Motor neuron (in vitro differentiated cells): ENCODE results near the gene TRIM25. TPM values are rescaled to one million over a fixed set of nuclear protein-coding genes. Genes with fewer than 3 reads are reported as not detected.

Experiments used
- ATAC-seq, 8 experiments: fragments of 200-7000 bp; cut with Tn5 transposase; replicated peaks in 6 of 8; 2 replicates each; pipeline ENCODE4 v1.8.0; 2021; ENCODE audit warnings: mild to moderate bottlenecking in 8 of 8, moderate library complexity in 8 of 8
- H3K27ac ChIP-seq, 2 donors: fragments of 250-450 bp; sonication (Bioruptor Pico); 2 replicates each; pipeline ENCODE4 v1.9.0; 2021; ENCODE audit warnings: antibody characterized with exemption in 2 of 2, mild to moderate bottlenecking in 2 of 2, moderate library complexity in 1 of 2
- H3K4me1 ChIP-seq, 2 donors: fragments of 250-450 bp; sonication (Bioruptor Pico); replicated peaks in 1 of 2; 2 replicates each; pipeline ENCODE4 v1.6.1; 2021; ENCODE audit warnings: antibody characterized with exemption in 2 of 2, mild to moderate bottlenecking in 2 of 2, moderate library complexity in 1 of 2
- H3K4me3 ChIP-seq, 5 donors: fragments of 250-450 bp; sonication (Bioruptor Pico); 2 replicates each; pipeline ENCODE4 v1.9.0; 2021; ENCODE audit warnings: antibody characterized with exemption in 5 of 5, mild to moderate bottlenecking in 5 of 5, moderate library complexity in 4 of 5
- WGBS, 10 experiments: fragments of 450-650 bp; shearing (Covaris generic); methylation state at CpG; one replicate each; pipeline ENCODE4 v1.0.0; 2022; 5-methylcytosine and 5-hydroxymethylcytosine counted together
- in situ Hi-C, 9 experiments: fragments of 400-800 bp; cut with MboI; loops; one replicate each; pipeline ENCODE4 v1.15.0; 2021; ENCODE audit warnings: low sequenced_read_pairs in 9 of 9, low pct_unique_long_range_greater_than_20kb in 2 of 9; ENCODE audit not compliant: unreplicated experiment in 9 of 9
- total RNA-seq, 8 experiments: library from RNA; unstranded; fragments of 300-600 nt; gene quantifications; 2 replicates each; pipeline versions ENCODE4 v1.2.3 to v1.2.4, GENCODE V29; 2022

The TRIM25 gene
- total RNA-seq, 8 experiments from 2014 or later, result 2.5 to 77.7 (median 15.7) TPM

GRCh38 chr17:56937687-56938086 is 23.8 kb upstream of the TRIM25 start:
- no peaks in the 10 kb centered on the region for H3K4me1 ChIP-seq
- no peak overlapping the region for H3K4me3 ChIP-seq
- peak in 2 of 8 experiments; percentile 46 to 50 for ATAC-seq
- WGBS, 10 experiments, result 40 to 100% (median 88%) methylated on average over 1 to 2 of the region's 2 CpGs; no CpG with 5 or more reads in 2 of the 10 experiments
- in situ Hi-C loops, result loop anchor here in 3 of 9 experiments (25.0 kb wide), 2 partner anchors 125 to 350 kb away; partner anchors contain the start of gene NOG (in 1 of the 3)
- H3K27ac ChIP-seq, result no peak overlapping the region

- in situ Hi-C loops, result loop anchor here in 3 of 9 experiments (25.0 kb wide), 2 partner anchors 125 to 350 kb away; partner anchors contain the start of gene NOG (in 1 of the 3)
- Histone ChIP-seq H3K4me3 (no peak overlapping the region), H3K4me1 (no peaks in the 10 kb centered on the region), H3K27ac (no peak overlapping the region)
- ATAC-seq, result no peak
- 29 to 100% (median 81%) methylated on average over 1 to 6 of the region's 6 CpGs for WGBS, 10 experiments
Observed at GRCh38 chr17:56936697-56937322, 23.0 kb upstream of the TRIM25 start.

GRCh38 chr17:56935461-56935860 is 21.6 kb upstream of the TRIM25 start:
- no peak for ATAC-seq
- Histone ChIP-seq H3K4me3 (no peak overlapping the region), H3K27ac (no peak overlapping the region), H3K4me1 (no peaks in the 10 kb centered on the region)
- in situ Hi-C loops, result loop anchor here in 3 of 9 experiments (25.0 kb wide), 2 partner anchors 123 to 348 kb away; partner anchors contain the start of gene NOG (in 1 of the 3)
- 80 to 100% (median 93%) methylated on average over 2 to 3 of the region's 3 CpGs; no CpG with 5 or more reads in 4 of the 10 experiments for WGBS, 10 experiments

GRCh38 chr17:56934280-56934679 is 20.4 kb upstream of the TRIM25 start:
- 83 to 100% (median 95%) methylated on average over 1 to 4 of the region's 4 CpGs; no CpG with 5 or more reads in 2 of the 10 experiments for WGBS, 10 experiments
- in situ Hi-C loops, result loop anchor here in 3 of 9 experiments (25.0 kb wide), 2 partner anchors 122 to 347 kb away; partner anchors contain the start of gene NOG (in 1 of the 3)

GRCh38 chr17:56933868-56934267 is 20.0 kb upstream of the TRIM25 start:
- Histone ChIP-seq H3K27ac (no peak overlapping the region), H3K4me3 (no peak overlapping the region), H3K4me1 (no peaks in the 10 kb centered on the region)
- in situ Hi-C loops, result loop anchor here in 3 of 9 experiments (25.0 kb wide), 2 partner anchors 122 to 347 kb away; partner anchors contain the start of gene NOG (in 1 of the 3)
- no peak for ATAC-seq
- 82 to 100% (median 86%) methylated on average over 1 of the region's 1 CpG; no CpG with 5 or more reads in 3 of the 10 experiments for WGBS, 10 experiments

More at GRCh38 chr17:56934280-56934679, 20.4 kb upstream of the TRIM25 start:
- ATAC-seq, result no peak
- no peaks in the 10 kb centered on the region for H3K4me1 ChIP-seq
- H3K27ac ChIP-seq, result no peak overlapping the region
- H3K4me3 ChIP-seq, result no peak overlapping the region

GRCh38 chr17:56933151-56933745 is 19.4 kb upstream of the TRIM25 start:
- ATAC-seq, result no peak
- 92 to 100% (median 93%) methylated on average over 3 to 8 of the region's 8 CpGs; no CpG with 5 or more reads in 3 of the 10 experiments for WGBS, 10 experiments
- in situ Hi-C loops, result loop anchor here in 3 of 9 experiments (25.0 kb wide), 2 partner anchors 121 to 346 kb away; partner anchors contain the start of gene NOG (in 1 of the 3)

GRCh38 chr17:56930739-56931337 is 17.0 kb upstream of the TRIM25 start:
- in situ Hi-C loops, result loop anchor here in 3 of 9 experiments (25.0 kb wide), 2 partner anchors 119 to 344 kb away; partner anchors contain the start of gene NOG (in 1 of the 3)
- no peak for ATAC-seq
- WGBS, 10 experiments, result 63 to 92% (median 79%) methylated on average over 1 to 2 of the region's 2 CpGs
- H3K27ac ChIP-seq, result no peak overlapping the region
- H3K4me3 ChIP-seq, result no peak overlapping the region
- no peaks in the 10 kb centered on the region for H3K4me1 ChIP-seq

More at GRCh38 chr17:56933151-56933745, 19.4 kb upstream of the TRIM25 start:
- Histone ChIP-seq H3K4me1 (no peaks in the 10 kb centered on the region), H3K4me3 (no peak overlapping the region), H3K27ac (no peak overlapping the region)

- Histone ChIP-seq H3K4me3 (no peak overlapping the region), H3K4me1 (no peaks in the 10 kb centered on the region), H3K27ac (no peak overlapping the region)
- in situ Hi-C loops, result loop anchor here in 3 of 9 experiments (25.0 kb wide), 2 partner anchors 117 to 342 kb away; partner anchors contain the start of gene NOG (in 1 of the 3)
- ATAC-seq, result no peak
Observed at GRCh38 chr17:56929362-56929969, 15.6 kb upstream of the TRIM25 start.

GRCh38 chr17:56928586-56928985 is 14.7 kb upstream of the TRIM25 start:
- WGBS, 10 experiments, result 67 to 100% (median 95%) methylated on average over 1 to 2 of the region's 2 CpGs; no CpG with 5 or more reads in 1 of the 10 experiments
- H3K27ac ChIP-seq, result no peak overlapping the region
- ATAC-seq, result no peak
- H3K4me3 ChIP-seq, result no peak overlapping the region
- in situ Hi-C loops, result loop anchor here in 3 of 9 experiments (25.0 kb wide), 2 partner anchors 116 to 341 kb away; partner anchors contain the start of gene NOG (in 1 of the 3)
- no peaks in the 10 kb centered on the region for H3K4me1 ChIP-seq

- Histone ChIP-seq H3K27ac (no peak overlapping the region), H3K4me3 (no peak overlapping the region), H3K4me1 (no peaks in the 10 kb centered on the region)
- ATAC-seq, result no peak
- in situ Hi-C loops, result loop anchor here in 3 of 9 experiments (25.0 kb wide), 2 partner anchors 114 to 339 kb away; partner anchors contain the start of gene NOG (in 1 of the 3)
- WGBS, 10 experiments, result 0 to 100% (median 80%) methylated on average over 1 to 2 of the region's 2 CpGs; no CpG with 5 or more reads in 1 of the 10 experiments
Observed at GRCh38 chr17:56926704-56927103, 12.9 kb upstream of the TRIM25 start.

GRCh38 chr17:56926270-56926669 is 12.4 kb upstream of the TRIM25 start:
- no peak overlapping the region for H3K27ac ChIP-seq
- in situ Hi-C loops, result loop anchor here in 3 of 9 experiments (25.0 kb wide), 2 partner anchors 114 to 339 kb away; partner anchors contain the start of gene NOG (in 1 of the 3)
- no peaks in the 10 kb centered on the region for H3K4me1 ChIP-seq
- ATAC-seq, result no peak
- H3K4me3 ChIP-seq, result no peak overlapping the region

- Histone ChIP-seq H3K4me3 (no peak overlapping the region), H3K27ac (no peak overlapping the region), H3K4me1 (no peaks in the 10 kb centered on the region)
- in situ Hi-C loops, result loop anchor here in 3 of 9 experiments (25.0 kb wide), 2 partner anchors 113 to 338 kb away; partner anchors contain the start of gene NOG (in 1 of the 3)
- no peak for ATAC-seq
- 56 to 100% (median 86%) methylated on average over 1 to 2 of the region's 2 CpGs; no CpG with 5 or more reads in 5 of the 10 experiments for WGBS, 10 experiments
Observed at GRCh38 chr17:56925088-56925487, 11.2 kb upstream of the TRIM25 start.
